Measurements from ENCODE around the gene SUGCT.

The SUGCT gene

GRCh38 chr7:40780460-40780859, 645.7 kb downstream of the SUGCT start:
- H3K18ac ChIP-seq (ENCODE audit: low read length): no peak overlapping the region
- no peak overlapping the region for H3K4me2 ChIP-seq (ENCODE audit: low read length)
- no peak overlapping the region for H2AFZ ChIP-seq (ENCODE audit: insufficient read depth, low read length, poor library complexity)
- no peak overlapping the region for H3K14ac ChIP-seq (ENCODE audit: low read length)
- no peak overlapping the region for H2AK5ac ChIP-seq (ENCODE audit: low read length)
- no peaks in the 10 kb centered on the region for H3K79me1 ChIP-seq (ENCODE audit: low read length)
- H4K8ac ChIP-seq (ENCODE audit: low read depth, low read length): no peak overlapping the region
- no peak for DNase-seq
- H3K4ac ChIP-seq (ENCODE audit: low read depth, low read length): no peak overlapping the region
- H3K4me3 ChIP-seq (ENCODE audit: low read depth, low read length): no peak overlapping the region
- H3K36me3 ChIP-seq (ENCODE audit: control insufficient read depth in 1 of 2, insufficient read depth in 2 of 2, low read length in 2 of 2): no peaks in the 10 kb centered on the region
- H3K79me2 ChIP-seq (ENCODE audit: control insufficient read depth, insufficient read depth, low read length, poor library complexity): no peaks in the 10 kb centered on the region
- no peak overlapping the region for H2BK5ac ChIP-seq (ENCODE audit: low read depth, low read length, poor library complexity)
- WGBS (ENCODE audit: extremely low coverage, insufficient coverage, insufficient read length): no CpG with 5 or more reads among the region's 1 CpG
- no peak overlapping the region for H2BK120ac ChIP-seq (ENCODE audit: insufficient read depth, low read length, poor library complexity)
- H3K27me3 ChIP-seq (ENCODE audit: insufficient read depth, low read length): no peaks in the 10 kb centered on the region
- no peaks in the 10 kb centered on the region for H3K4me1 ChIP-seq (ENCODE audit: control insufficient read depth in 1 of 2, insufficient read depth in 2 of 2, low read length in 2 of 2)
- no peak overlapping the region for H2BK12ac ChIP-seq (ENCODE audit: low read length)
- H3K9me3 ChIP-seq (ENCODE audit: insufficient read depth, low read depth, low read length): no peaks in the 10 kb centered on the region
- H4K12ac ChIP-seq (ENCODE audit: low read depth, low read length): no peak overlapping the region
- no peak overlapping the region for H3K27ac ChIP-seq (ENCODE audit: low read depth, low read length)
- H4K91ac ChIP-seq (ENCODE audit: low read depth, low read length): no peak overlapping the region
- H3K23ac ChIP-seq (ENCODE audit: low read length): no peak overlapping the region
- H3K9ac ChIP-seq (ENCODE audit: low read length): no peak overlapping the region

GRCh38 chr7:40782836-40783235, 648.0 kb downstream of the SUGCT start:
- peaks cover 1% of the 10 kb centered on the region for H3K9me3 ChIP-seq (ENCODE audit: insufficient read depth, low read depth, low read length)
- no peak overlapping the region for H3K14ac ChIP-seq (ENCODE audit: low read length)
- no peak overlapping the region for H3K4ac ChIP-seq (ENCODE audit: low read depth, low read length)
- no peak overlapping the region for H3K4me3 ChIP-seq (ENCODE audit: low read depth, low read length)
- H3K4me2 ChIP-seq (ENCODE audit: low read length): no peak overlapping the region
- WGBS (ENCODE audit: extremely low coverage, insufficient coverage, insufficient read length): no CpG with 5 or more reads among the region's 2 CpGs
- no peaks in the 10 kb centered on the region for H3K36me3 ChIP-seq (ENCODE audit: control insufficient read depth in 1 of 2, insufficient read depth in 2 of 2, low read length in 2 of 2)
- H2AK5ac ChIP-seq (ENCODE audit: low read length): no peak overlapping the region
- H3K27ac ChIP-seq (ENCODE audit: low read depth, low read length): no peak overlapping the region
- no peaks in the 10 kb centered on the region for H3K4me1 ChIP-seq (ENCODE audit: control insufficient read depth in 1 of 2, insufficient read depth in 2 of 2, low read length in 2 of 2)
- no peak for DNase-seq
- H2BK120ac ChIP-seq (ENCODE audit: insufficient read depth, low read length, poor library complexity): no peak overlapping the region
- H3K9ac ChIP-seq (ENCODE audit: low read length): no peak overlapping the region
- no peak overlapping the region for H2AFZ ChIP-seq (ENCODE audit: insufficient read depth, low read length, poor library complexity)
- H3K79me2 ChIP-seq (ENCODE audit: control insufficient read depth, insufficient read depth, low read length, poor library complexity): no peaks in the 10 kb centered on the region
- no peak overlapping the region for H4K8ac ChIP-seq (ENCODE audit: low read depth, low read length)
- H4K91ac ChIP-seq (ENCODE audit: low read depth, low read length): no peak overlapping the region
- no peak overlapping the region for H3K23ac ChIP-seq (ENCODE audit: low read length)
- H3K18ac ChIP-seq (ENCODE audit: low read length): no peak overlapping the region
- H3K27me3 ChIP-seq (ENCODE audit: insufficient read depth, low read length): no peaks in the 10 kb centered on the region
- H4K12ac ChIP-seq (ENCODE audit: low read depth, low read length): no peak overlapping the region
- no peak overlapping the region for H2BK5ac ChIP-seq (ENCODE audit: low read depth, low read length, poor library complexity)
- no peak overlapping the region for H2BK12ac ChIP-seq (ENCODE audit: low read length)
- H3K79me1 ChIP-seq (ENCODE audit: low read length): no peaks in the 10 kb centered on the region

GRCh38 chr7:40784176-40784575, 649.4 kb downstream of the SUGCT start:
- WGBS (ENCODE audit: extremely low coverage, insufficient coverage, insufficient read length): no CpG with 5 or more reads among the region's 2 CpGs
- Histone ChIP-seq H3K27ac (ENCODE audit: low read depth, low read length) (no peak overlapping the region), H3K27me3 (ENCODE audit: insufficient read depth, low read length) (no peaks in the 10 kb centered on the region), H2BK120ac (ENCODE audit: insufficient read depth, low read length, poor library complexity) (no peak overlapping the region), H3K36me3 (ENCODE audit: control insufficient read depth in 1 of 2, insufficient read depth in 2 of 2, low read length in 2 of 2) (no peaks in the 10 kb centered on the region), H3K9me3 (ENCODE audit: insufficient read depth, low read depth, low read length) (peaks cover 3% of the 10 kb centered on the region), H3K79me1 (ENCODE audit: low read length) (no peaks in the 10 kb centered on the region), H2AFZ (ENCODE audit: insufficient read depth, low read length, poor library complexity) (no peak overlapping the region), H4K91ac (ENCODE audit: low read depth, low read length) (no peak overlapping the region), H4K8ac (ENCODE audit: low read depth, low read length) (no peak overlapping the region), H2BK5ac (ENCODE audit: low read depth, low read length, poor library complexity) (no peak overlapping the region), H4K12ac (ENCODE audit: low read depth, low read length) (no peak overlapping the region), H3K79me2 (ENCODE audit: control insufficient read depth, insufficient read depth, low read length, poor library complexity) (no peaks in the 10 kb centered on the region), H3K18ac (ENCODE audit: low read length) (no peak overlapping the region), H3K4ac (ENCODE audit: low read depth, low read length) (no peak overlapping the region), H2BK12ac (ENCODE audit: low read length) (no peak overlapping the region), H3K23ac (ENCODE audit: low read length) (no peak overlapping the region), H3K14ac (ENCODE audit: low read length) (no peak overlapping the region), H3K4me1 (ENCODE audit: control insufficient read depth in 1 of 2, insufficient read depth in 2 of 2, low read length in 2 of 2) (no peaks in the 10 kb centered on the region), H3K4me2 (ENCODE audit: low read length) (no peak overlapping the region), H2AK5ac (ENCODE audit: low read length) (no peak overlapping the region), H3K9ac (ENCODE audit: low read length) (no peak overlapping the region), H3K4me3 (ENCODE audit: low read depth, low read length) (no peak overlapping the region)
- DNase-seq: no peak

GRCh38 chr7:40786909-40787308, 652.1 kb downstream of the SUGCT start:
- H2AK5ac ChIP-seq (ENCODE audit: low read length): no peak overlapping the region
- no CpG with 5 or more reads among the region's 1 CpG for WGBS (ENCODE audit: extremely low coverage, insufficient coverage, insufficient read length)

More at GRCh38 chr7:40786909-40787308, 652.1 kb downstream of the SUGCT start:
- Histone ChIP-seq H4K91ac (ENCODE audit: low read depth, low read length) (no peak overlapping the region), H3K9me3 (ENCODE audit: insufficient read depth, low read depth, low read length) (peaks cover 3% of the 10 kb centered on the region), H4K12ac (ENCODE audit: low read depth, low read length) (no peak overlapping the region), H3K14ac (ENCODE audit: low read length) (no peak overlapping the region), H2AFZ (ENCODE audit: insufficient read depth, low read length, poor library complexity) (no peak overlapping the region), H3K27ac (ENCODE audit: low read depth, low read length) (no peak overlapping the region), H2BK12ac (ENCODE audit: low read length) (no peak overlapping the region), H3K4ac (ENCODE audit: low read depth, low read length) (no peak overlapping the region), H3K4me1 (ENCODE audit: control insufficient read depth in 1 of 2, insufficient read depth in 2 of 2, low read length in 2 of 2) (no peaks in the 10 kb centered on the region), H3K18ac (ENCODE audit: low read length) (no peak overlapping the region), H3K79me1 (ENCODE audit: low read length) (no peaks in the 10 kb centered on the region), H3K23ac (ENCODE audit: low read length) (no peak overlapping the region), H3K9ac (ENCODE audit: low read length) (no peak overlapping the region), H2BK120ac (ENCODE audit: insufficient read depth, low read length, poor library complexity) (no peak overlapping the region), H3K4me3 (ENCODE audit: low read depth, low read length) (no peak overlapping the region), H3K79me2 (ENCODE audit: control insufficient read depth, insufficient read depth, low read length, poor library complexity) (no peaks in the 10 kb centered on the region), H3K36me3 (ENCODE audit: control insufficient read depth in 1 of 2, insufficient read depth in 2 of 2, low read length in 2 of 2) (no peaks in the 10 kb centered on the region), H3K4me2 (ENCODE audit: low read length) (no peak overlapping the region), H2BK5ac (ENCODE audit: low read depth, low read length, poor library complexity) (no peak overlapping the region), H3K27me3 (ENCODE audit: insufficient read depth, low read length) (no peaks in the 10 kb centered on the region), H4K8ac (ENCODE audit: low read depth, low read length) (no peak overlapping the region)
- no peak for DNase-seq

All from trophoblast cell (in vitro differentiated cells and primary cell).